ENCODE results near the gene ATP8B3.

DNA sequence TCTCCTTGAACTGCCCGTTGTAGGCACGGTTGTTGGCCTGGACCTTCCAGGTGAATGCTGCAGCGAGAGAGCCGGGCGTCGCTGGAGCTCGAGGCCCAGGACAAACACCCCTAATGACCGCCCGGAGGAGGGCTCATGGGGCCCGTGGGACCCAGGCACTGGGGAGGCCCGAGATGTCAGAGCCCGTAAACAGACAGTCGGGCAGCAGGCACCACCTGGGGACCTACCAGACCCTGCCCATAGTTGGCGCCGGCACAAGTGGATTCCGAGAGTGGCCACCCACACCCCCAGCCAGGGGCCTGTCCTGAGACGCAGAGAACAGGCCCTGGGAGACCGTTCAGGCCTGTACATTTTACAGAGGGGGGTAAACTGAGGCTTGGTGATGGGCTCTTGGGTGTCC lies 2.4 kb downstream of the ATP8B3 start:
- TF ChIP-seq PAX5 (IDR thresholded peaks at IDR 0.05; ENCODE audit: insufficient read depth, low read length, severe bottlenecking) (no peak), POLR2AphosphoS5 (IDR thresholded peaks at IDR 0.05; ENCODE audit: low read depth, low read length) (no peak), POU2F2 (IDR thresholded peaks at IDR 0.05; ENCODE audit: low read depth, low read length) (no peak), POLR2A (IDR thresholded peaks at IDR 0.05; ENCODE audit: low read depth, low read length) (no peak), TAF1 (IDR thresholded peaks at IDR 0.05; ENCODE audit: low read depth, low read length) (no peak), SPI1 (IDR thresholded peaks at IDR 0.05; ENCODE audit: low read depth, low read length) (no peak)
